NB4 (cell line): ENCODE data around the gene NUTM1.

Experiments used
- CTCF ChIP-seq: IDR thresholded peaks from one replicate; pipeline ENCODE4 v1.5.1; 2012; ENCODE audit warnings: low read depth, low read length
- POLR2A ChIP-seq: IDR thresholded peaks from 2 replicates; pipeline ENCODE4 v1.6.1; 2011; ENCODE audit warnings: mild to moderate bottlenecking; ENCODE audit not compliant: insufficient read length; ENCODE audit errors: extremely low read depth

- TF ChIP-seq CTCF, result peak; percentile 76
- TF ChIP-seq POLR2A, result peak; percentile 88
Measured at GRCh38 chr15:34367101-34368081, 24.3 kb downstream of the NUTM1 start, which contains the start of gene LPCAT4.
